GM18868 (cell line): ENCODE data around the gene SOCS1.
A peak's percentile ranks its signal among the peaks of the same experiment; 100 is the strongest.
"Not testable (repeated sequence)": the region's sequence is repeated elsewhere in the genome, so short reads cannot be mapped to it uniquely, and the experiment has no call there.

ENCODE experiments used
- ATAC-seq: cut with Tn5 transposase; IDR thresholded peaks from one replicate; pipeline ENCODE4 v1.9.1; 2021; ENCODE audit warnings: mild to moderate bottlenecking, moderate library complexity; ENCODE audit not compliant: unreplicated experiment

Gene SOCS1

GRCh38 chr16:11255737-11256660 is at the start of gene SOCS1:
Gene SOCS1 (minus strand): TSS chr16:11256204. CDS start chr16:11255478, 726 bp downstream.
- ATAC-seq, result peak; percentile 54

- no peak for ATAC-seq
Measured at GRCh38 chr16:11303405-11304138, 47.6 kb upstream of the SOCS1 start.

- ATAC-seq, result no peak
Measured at GRCh38 chr16:11302977-11303376, 47.0 kb upstream of the SOCS1 start.

GRCh38 chr16:11301645-11302501 is 45.9 kb upstream of the SOCS1 start:
- ATAC-seq, result no peak

- no peak for ATAC-seq
Measured at GRCh38 chr16:11300560-11300892, 44.5 kb upstream of the SOCS1 start.

- no peak for ATAC-seq
Measured at GRCh38 chr16:11299865-11300559, 44.0 kb upstream of the SOCS1 start.

GRCh38 chr16:11298950-11299547 is 43.0 kb upstream of the SOCS1 start:
- peak; percentile 44 for ATAC-seq

- no peak for ATAC-seq
Measured at GRCh38 chr16:11298143-11298900, 42.3 kb upstream of the SOCS1 start.

- ATAC-seq, result peak; percentile 67
Measured at GRCh38 chr16:11297492-11298142, 41.6 kb upstream of the SOCS1 start.

GRCh38 chr16:11296706-11297491 is 40.9 kb upstream of the SOCS1 start:
- ATAC-seq, result no peak

GRCh38 chr16:11296351-11296705 is 40.3 kb upstream of the SOCS1 start:
- no peak for ATAC-seq

GRCh38 chr16:11295672-11296071 is 39.7 kb upstream of the SOCS1 start:
- ATAC-seq, result no peak

- ATAC-seq, result no peak
Measured at GRCh38 chr16:11292076-11292748, 36.2 kb upstream of the SOCS1 start.

GRCh38 chr16:11291091-11291703 is 35.2 kb upstream of the SOCS1 start:
- ATAC-seq, result no peak

- ATAC-seq, result no peak
Measured at GRCh38 chr16:11290102-11290893, 34.3 kb upstream of the SOCS1 start.

GRCh38 chr16:11289696-11290095 is 33.7 kb upstream of the SOCS1 start:
- not testable (repeated sequence) for ATAC-seq
